Activated CD4-positive, alpha-beta T cell treated with anti-CD3 and anti-CD28 coated beads for 1 hour (primary cell): ENCODE measurements around the gene BLTP2.
A peak's percentile ranks its signal among the peaks of the same experiment; 100 is the strongest.
"Not testable (repeated sequence)": the region's sequence is repeated elsewhere in the genome, so short reads cannot be mapped to it uniquely, and the experiment has no call there.

ENCODE experiments used
- DNase-seq: peaks from one replicate; pipeline ENCODE4 v3.0.0-alpha.2; 2020

Gene BLTP2

DNA sequence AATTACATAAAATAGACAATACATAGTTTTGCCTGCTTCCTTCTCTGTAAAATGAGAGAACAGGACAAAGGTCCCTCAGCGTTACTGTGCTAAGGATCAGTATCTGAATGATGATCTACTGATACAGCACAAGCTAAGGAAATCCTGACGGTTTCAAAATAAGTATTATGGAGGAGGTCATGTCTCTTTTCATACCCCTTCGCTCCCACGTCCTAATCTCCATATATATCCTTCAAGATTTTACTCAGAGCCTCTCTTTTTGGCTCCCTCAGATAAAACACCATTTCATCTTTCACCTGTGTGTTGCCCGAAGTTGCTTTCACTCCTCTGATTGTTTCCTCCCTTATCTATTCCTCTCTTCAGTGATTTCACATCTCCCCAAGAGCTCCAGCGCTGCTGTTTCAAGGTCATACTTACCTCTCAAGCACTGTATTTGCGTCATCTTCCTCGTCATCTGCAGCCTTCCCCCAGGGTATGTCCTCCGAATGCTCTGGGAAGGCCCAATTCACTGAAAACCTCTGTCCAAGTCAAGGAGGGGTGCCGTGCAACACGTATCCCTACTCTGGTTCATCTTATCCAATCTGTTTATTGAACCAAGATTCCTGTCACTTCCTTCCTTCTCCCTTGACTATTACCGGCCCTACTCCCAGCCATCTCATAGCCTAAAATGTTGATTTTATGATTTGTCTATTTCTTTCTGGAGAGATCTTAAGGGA lies 1.2 kb upstream of the BLTP2 start:
- DNase-seq = no peak

DNA sequence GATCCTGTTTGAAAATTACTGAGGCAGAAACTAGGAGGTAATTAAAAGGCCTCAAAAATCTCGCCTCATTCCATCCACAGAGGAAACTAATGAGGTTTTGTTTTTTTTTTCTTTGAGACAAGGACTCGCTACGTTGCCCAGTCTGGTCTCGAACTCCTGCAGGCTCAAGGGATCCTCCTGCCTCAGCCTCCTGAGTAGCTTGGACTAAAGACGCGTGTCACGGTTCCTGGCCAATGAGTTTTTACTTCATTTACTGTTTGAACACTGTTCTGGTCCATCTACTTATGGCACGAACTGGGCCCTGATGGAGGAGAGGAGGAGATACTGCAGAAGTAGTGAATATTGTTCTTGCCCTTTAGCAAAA lies 600 bp upstream of the BLTP2 start:
- no peak for DNase-seq

DNA sequence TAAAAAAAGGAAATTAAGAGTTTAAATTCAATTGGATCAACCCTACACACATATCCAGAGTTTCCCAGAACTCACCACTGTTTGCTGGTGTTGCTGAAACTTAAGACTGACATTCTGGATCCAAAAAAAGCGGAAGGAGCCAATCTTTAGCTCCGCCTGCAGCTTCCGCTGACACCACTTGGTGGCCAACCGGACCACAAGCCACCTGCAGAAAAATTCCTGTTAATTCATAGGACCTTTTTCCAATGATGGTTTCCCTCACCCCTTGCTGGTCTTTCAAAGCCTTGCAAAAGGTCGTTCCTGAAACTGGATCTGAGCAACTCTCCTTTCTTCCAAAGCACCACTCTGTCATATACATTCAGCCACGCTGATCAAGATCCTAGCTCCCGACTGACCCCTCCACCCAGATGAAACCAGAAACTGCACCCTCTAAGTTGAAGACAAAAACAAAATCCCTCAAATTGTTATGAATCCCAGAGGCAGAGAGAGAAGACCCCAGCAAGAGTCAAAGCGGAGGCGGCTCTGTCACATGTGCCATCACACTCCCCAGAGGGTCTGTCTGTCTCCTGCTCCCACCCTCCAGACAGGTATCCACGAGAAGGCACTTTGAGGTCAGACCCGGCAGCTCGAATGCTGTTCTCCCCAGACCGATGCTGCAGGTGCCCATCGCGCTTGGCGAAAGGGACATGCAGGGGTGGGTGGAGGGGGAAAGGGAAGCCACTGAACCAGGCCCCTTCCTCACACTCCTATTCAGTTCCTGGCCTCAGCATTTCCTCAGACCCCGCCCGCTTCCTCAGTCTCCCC lies 773 bp downstream of the BLTP2 start:
- DNase-seq = no peak

DNA sequence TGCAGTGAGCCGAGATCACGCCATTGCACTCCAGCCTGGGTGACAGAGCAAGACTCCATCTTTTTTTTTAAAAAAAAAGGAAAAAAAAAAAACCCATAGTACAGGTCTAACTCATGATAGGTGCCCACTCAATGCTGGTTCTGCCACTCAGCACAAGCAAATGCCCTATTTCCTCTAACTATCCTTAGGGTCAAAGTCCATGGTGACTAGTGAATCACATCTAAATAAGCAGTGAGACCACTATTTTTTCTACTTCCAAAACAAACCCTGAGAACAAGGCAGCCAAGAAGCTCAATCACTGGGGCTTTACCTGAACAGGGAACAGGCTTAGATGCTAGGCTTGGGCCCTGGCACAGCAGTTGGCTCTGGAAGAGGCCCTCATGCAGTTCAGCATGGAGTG lies 3.4 kb downstream of the BLTP2 start:
- DNase-seq = no peak

DNA sequence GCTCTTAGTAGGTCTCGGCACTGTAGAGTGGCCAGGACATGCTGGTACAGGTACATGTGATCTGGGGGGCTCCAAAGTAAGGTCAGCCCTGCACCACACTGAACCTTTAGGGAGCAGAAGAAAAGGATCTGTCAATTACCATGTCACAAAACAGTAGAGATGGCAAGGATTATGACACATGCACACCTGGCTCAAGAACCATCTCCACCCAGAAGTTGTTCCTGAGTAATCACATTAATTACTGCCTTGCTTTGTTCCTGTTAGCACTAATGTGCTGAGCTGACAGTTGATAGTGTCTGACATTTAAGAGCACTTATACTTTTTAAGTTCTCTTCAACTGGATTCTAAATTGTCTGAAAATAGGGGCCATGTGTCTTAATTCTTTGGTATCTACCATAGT lies 9.5 kb downstream of the BLTP2 start:
- no peak for DNase-seq

GRCh38 chr17:28634206-28634865 lies 10.6 kb downstream of the BLTP2 start:
- DNase-seq = no peak

GRCh38 chr17:28626818-28627217 lies 18.1 kb downstream of the BLTP2 start:
- DNase-seq = no peak

GRCh38 chr17:28624148-28624547 lies 20.8 kb downstream of the BLTP2 start:
- no peak for DNase-seq

GRCh38 chr17:28623696-28624095 lies 21.3 kb downstream of the BLTP2 start:
- no peak for DNase-seq

DNA sequence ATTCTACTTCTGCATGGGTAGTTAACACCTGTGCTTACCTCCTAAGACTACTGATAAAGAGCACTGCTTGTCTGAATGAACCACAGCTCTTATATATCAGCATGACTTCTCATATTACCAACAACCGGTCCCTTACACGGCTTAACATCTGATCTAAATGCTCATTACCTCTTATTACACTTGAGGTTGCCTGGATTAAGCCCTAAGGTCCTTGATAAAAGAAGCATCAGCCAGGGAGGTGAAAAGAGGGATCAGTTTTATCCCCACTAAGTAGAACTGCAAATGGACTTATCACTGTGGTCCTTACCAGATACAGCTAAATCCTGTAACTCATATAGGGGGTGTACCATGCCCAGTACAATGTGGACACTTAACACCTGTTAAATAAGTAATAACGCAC lies 22.8 kb downstream of the BLTP2 start:
- DNase-seq = no peak

DNA sequence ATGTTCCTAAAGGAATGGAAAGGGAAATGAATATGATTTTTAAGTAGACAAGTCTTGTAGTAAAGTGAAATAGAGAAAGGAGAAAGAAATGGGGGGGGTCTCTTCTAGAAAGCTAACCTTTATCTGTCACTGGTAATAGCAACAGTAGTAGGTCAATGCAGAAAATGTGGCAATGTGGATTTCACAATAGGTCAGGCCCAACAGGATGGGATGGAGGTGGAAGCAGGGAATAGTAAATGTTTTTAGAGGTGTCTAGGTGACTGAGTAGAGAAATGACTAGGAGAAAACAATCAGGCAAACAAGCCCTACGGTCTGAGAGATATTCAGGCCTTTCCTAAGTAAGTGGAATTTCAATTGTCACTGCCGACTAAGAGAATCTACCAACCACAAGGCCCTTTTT lies 24.9 kb downstream of the BLTP2 start:
- DNase-seq = no peak

DNA sequence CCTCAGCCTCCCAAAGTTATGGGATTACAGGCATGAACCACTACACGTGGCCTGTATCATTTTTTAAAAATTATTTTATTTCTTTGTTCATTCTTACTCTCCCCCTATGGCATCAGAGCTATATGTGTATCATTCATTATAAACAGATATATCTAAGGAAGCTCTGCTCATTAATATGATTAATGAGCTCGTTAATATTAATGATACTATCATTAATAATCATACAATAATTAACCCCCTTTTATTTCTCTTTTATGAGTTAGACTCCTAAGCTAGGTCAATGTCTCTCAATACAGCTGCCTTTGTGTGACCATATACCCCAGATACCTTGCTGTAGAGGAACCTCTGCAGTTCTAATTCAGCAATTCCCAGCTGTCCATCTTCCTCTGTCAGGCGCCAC lies 26.5 kb downstream of the BLTP2 start:
- no peak for DNase-seq

DNA sequence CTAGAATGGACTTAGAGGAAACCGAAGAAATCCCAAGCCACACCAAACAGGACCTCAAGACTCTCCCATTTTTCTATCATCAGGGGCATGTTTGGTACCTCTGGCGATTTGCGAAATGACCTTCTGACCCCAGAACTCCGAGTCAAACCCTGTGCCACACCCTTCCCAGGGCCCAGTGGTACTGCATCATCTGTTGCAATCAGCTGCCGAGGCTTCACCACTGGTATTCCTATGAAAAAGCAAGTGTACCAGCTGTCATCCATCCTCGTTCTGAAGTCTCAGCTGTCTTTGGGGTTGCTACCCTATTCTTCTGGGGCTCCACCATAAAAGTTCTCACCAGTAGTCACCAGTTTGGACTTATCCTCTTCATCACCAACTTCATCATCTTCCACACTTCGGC lies 28.7 kb downstream of the BLTP2 start:
- DNase-seq = no peak

GRCh38 chr17:28615260-28615940 lies 29.6 kb downstream of the BLTP2 start:
- no peak for DNase-seq

- no peak for DNase-seq
These were observed 31.0 kb downstream of the BLTP2 start, which contains the start of gene RSKR for GRCh38 chr17:28613931-28614381. TSS of gene RSKR (minus strand) at chr17:28614185. CDS start at chr17:28614161, 24 bp downstream.

- DNase-seq = no peak
These were observed 31.8 kb downstream of the BLTP2 start for GRCh38 chr17:28612936-28613872.

GRCh38 chr17:28612531-28612930 lies 32.4 kb downstream of the BLTP2 start:
- DNase-seq = no peak

DNA sequence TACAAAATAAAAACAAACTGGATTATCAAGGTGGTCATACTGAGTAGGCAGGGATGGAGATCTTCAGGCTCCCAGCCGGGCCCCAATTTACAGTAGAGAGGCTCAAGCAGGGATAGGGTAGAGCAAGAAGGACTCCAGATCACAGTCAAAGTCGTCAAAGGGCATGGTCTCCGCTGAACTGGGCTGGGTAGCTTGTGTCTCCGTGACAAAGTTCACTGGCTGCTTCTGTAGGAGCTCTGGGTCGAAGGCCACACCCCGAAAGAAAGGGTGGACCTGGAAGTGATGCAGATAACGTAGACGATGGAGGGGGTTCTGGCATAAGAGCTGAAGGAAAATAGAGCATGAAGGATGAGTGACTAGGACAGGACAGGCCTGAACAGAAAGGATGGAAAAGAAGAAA lies 34.6 kb downstream of the BLTP2 start:
- no peak for DNase-seq

GRCh38 chr17:28604031-28604430 lies 40.9 kb downstream of the BLTP2 start:
- DNase-seq = not testable (repeated sequence)

DNA sequence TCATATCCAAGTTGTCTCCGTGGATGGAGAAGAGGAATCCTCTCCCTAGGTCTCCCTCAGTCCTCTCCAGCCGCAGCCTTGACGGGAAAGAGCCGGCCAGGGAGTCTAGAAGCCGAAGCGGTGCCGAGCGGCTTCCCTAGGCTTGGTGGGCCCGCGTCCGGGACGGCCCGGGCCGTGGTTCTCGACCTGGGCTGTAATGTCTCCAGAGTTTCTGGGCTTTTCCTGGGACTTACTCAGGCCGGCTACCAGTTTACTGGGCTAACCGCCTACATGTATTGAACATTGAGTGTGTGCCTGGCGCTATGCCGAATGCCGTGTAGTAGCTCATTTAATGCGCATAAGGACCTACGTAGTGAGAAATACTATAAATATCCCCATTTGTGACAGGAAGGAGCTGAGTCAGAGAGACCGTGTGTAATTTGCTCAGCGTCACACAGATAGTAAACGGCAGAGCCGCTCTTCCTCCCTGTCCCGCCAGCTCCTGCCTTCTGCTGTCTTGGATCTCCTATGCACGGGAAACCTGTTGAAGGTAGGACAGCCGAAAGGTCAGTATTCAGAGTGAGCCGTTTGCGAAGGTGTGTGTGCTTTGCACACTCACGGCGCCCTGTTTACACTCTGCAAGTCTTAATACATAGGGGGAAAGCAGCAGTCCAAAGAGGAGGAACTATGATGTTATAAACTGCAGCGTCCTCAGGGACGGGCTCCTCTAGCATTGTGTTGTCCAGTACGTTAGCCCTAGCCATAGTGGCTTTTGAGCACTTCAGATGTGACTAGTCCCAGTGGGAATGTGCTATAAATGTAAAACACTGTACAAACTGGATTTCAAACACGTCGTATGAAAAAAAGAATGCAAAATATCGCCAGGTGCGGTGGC lies 45.4 kb downstream of the BLTP2 start:
- peak; percentile 54 for DNase-seq

GRCh38 chr17:28598799-28599310 lies 46.1 kb downstream of the BLTP2 start, which contains the start of gene SPAG5:
TSS of gene SPAG5 (minus strand) at chr17:28599025. CDS start at chr17:28598946, 79 bp downstream.
- DNase-seq = peak; percentile 93
